ENCODE measurements around the gene DAPK1.
"Not testable (repeated sequence)": the region's sequence is repeated elsewhere in the genome, so short reads cannot be mapped to it uniquely, and the experiment has no call there.

The DAPK1 gene

DNA sequence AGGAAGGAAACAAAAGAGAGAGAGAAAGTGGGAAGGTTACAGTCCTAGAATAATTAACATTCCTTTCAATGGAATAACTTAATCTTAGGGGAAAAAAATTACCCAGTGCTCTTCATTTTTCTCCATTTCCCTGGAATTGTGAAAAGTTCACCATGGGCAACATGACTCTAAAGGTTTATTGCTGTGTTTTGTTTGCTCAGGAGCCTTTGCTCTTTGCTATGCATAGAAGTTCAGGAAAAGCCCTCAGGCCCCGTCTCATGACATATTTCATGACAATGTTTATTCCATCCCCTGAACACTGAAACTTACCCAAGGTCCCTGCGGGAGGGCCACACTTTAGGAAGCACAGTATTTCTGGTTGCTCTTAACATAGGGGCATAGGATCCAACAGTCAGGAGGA lies 218.5 kb downstream of the DAPK1 start:
- DNase-seq (ENCODE audit: low read depth), result no peak

DNA sequence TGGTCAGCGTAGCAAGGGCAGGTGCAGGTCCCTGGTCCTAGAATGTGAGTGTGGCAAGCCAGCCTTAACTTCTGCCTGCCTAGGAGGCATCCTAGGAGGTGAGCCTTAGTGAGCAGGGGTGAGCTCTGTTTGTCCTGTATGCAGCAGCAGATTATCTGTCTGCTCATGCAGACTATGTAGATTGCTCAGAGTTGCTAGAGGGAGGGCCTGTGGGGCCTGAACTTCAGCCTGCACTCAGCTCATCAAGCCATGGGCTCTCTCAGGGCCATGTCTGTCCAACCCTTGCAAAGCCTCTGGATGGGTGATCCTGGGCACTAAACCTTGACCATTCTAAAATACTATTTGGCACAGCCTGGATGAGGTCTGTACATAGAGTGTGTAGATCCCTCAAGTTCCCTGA lies 219.8 kb downstream of the DAPK1 start:
- no peak for DNase-seq (ENCODE audit: low read depth)

DNA sequence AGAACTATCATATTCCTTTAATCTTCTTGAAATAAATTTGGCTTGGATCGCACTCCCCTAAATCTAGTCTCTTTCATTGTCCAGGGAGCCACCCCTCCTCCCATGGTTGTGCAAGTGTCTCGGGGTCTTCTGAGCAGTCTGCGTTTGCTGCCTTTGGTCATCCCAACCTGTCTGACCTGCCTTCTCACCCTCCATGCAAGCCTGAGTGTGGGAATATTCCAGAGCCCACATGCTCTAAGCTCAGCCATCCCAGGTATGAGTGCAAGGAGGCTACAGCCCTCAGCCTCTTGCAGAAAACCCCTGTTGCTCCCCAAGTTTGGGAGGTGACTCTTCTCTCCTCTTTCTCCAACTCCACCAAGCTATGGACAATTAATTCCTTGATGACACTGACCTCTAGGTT lies 220.6 kb downstream of the DAPK1 start:
- DNase-seq (ENCODE audit: low read depth), result no peak

DNA sequence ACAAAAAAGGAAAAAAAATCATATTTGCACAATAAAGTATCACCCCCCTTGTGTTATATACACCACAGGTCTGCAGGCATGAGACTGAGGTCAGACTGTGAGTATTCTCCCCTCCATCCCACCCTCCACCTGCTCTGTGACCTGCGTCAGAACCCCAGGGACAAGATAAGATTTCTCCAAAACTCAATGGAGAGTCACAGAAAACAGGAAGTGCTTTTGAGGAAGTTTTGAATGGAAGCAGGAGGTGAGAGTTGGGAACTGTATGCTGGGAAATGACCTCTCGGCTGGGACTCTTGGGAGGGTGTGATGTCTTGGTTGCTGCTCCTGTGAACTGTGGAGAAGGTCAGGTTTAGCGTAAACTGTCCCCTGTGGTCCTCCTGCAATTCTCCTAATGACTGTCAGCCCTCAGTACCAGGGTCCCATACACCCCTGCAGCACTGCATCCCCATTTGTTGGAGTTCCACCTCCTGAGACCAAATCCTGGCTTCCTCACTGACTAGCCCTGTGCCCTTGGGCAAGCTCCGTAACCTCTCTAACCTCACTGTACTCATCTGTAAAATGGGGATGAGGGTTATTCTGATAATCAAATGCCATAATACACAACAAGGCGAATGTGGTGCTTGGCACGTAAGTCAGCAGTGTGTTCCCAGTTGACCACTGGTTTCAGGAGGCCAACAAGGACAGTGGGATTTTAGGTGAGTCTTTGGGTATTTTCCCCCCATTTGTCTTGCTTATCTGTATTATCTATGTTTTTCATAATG lies 221.4 kb downstream of the DAPK1 start:
- no peak for DNase-seq (ENCODE audit: low read depth)

DNA sequence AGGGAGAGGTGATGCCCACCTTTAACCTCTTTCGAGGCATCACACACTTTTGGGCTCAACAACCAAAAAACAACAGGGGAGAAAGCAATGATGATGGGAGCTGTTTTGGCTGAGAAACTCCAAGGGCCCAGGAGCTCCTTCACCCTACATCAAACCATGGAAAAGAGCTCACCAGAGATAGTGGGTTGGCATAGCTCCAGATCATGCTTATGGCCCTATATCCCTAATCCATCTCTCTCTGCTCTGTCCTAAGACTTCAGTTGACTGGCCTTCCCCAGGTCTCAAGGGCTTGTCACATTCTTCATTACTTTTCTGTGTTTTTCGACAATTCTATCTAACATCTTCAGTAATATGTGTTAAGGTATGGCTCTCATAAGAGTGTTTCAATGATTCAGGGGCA lies 222.5 kb downstream of the DAPK1 start:
- no peak for DNase-seq (ENCODE audit: low read depth)

DNA sequence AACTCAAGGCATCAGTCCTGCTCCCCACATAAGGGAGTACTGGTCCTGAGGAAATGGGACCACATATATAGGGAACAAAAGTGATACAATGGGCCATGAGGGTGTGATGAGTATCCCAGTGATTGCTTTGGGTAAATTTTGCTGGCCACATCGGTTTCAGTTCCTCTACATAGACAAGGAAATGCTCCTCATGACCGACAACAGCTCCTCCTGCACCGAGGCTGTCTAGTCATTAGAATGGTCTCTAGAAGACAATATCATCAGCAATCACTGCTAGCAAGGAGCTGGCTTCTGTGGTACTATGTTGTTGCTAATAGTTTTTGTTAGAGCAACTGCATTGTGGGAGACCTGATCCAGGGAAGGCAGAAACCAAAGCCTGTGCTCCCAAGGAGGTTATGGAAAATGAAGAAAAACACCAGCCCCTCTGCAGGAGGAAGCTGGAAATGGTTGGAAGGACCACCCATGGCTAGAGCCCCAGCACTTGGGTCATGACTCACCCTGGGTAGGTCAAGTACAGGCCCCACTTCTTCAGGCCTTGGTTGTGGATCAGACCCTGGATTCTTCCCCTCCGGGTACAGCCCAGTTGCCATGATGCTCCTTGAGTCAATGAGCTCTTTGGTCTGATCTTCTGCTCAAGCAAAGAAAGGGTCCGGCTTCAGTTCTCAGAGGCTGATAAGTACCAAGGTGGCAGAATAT lies 224.9 kb downstream of the DAPK1 start:
- DNase-seq (ENCODE audit: low read depth), result no peak

DNA sequence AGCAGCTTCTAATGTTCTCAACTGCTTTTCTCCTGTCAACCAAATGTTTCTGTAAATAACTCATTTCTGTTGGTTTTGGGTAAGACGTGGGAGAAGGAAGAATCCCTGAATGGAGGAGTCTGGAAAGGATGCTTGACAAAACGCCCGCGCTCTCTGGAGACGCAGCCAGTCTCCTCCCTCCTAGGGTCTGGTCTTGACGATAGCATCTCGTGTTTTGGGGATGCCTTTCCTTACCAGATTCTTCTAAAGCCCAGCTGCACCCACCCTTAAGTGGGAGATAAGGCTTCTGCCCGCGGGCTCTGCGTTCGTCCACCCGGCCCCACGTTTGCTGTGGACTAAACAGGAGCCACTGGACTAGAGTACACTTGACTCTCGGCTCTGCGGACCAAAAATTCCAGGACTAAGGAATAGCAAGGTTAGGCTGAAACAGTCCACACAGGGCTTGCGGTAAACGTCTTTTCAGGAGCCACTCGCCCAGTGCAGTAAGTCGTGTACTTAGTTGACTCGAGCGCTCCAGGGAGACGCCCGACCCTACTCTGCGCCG lies 227.8 kb downstream of the DAPK1 start:
- peak; percentile 41 for DNase-seq (ENCODE audit: low read depth)

DNA sequence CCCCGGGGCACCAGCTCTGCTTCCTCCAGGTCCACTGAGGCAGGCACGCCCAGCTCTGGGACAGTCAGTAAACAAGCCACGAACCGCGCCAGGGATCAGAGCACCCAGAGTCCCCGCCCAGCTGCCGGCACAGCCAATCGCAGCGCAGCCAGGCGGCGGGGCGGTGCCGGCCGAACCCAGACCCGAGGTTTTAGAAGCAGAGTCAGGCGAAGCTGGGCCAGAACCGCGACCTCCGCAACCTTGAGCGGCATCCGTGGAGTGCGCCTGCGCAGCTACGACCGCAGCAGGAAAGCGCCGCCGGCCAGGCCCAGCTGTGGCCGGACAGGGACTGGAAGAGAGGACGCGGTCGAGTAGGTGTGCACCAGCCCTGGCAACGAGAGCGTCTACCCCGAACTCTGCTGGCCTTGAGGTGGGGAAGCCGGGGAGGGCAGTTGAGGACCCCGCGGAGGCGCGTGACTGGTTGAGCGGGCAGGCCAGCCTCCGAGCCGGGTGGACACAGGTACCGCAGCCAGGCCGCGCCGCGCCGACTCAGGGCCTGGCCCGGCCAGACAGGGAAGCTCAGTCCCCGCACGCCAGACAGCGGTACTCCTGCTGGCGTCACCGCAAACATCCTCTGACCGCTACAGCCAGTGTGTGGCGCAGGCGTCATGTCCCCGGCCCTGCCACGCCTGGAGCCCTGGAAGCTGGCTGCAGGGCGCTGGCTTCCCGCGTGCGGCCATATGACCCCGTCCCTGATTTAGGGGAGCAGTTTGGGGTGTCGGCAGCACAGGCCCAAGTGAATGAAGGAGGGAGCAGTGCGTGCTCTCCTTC lies 228.4 kb downstream of the DAPK1 start, which contains the start of gene CTSL:
TSS of gene CTSL (plus strand) at position 220 of the 810 bp plus-strand sequence. CDS start 1,485 bp downstream, outside the sequence.
- DNase-seq (ENCODE audit: low read depth), result peak; percentile 92

DNA sequence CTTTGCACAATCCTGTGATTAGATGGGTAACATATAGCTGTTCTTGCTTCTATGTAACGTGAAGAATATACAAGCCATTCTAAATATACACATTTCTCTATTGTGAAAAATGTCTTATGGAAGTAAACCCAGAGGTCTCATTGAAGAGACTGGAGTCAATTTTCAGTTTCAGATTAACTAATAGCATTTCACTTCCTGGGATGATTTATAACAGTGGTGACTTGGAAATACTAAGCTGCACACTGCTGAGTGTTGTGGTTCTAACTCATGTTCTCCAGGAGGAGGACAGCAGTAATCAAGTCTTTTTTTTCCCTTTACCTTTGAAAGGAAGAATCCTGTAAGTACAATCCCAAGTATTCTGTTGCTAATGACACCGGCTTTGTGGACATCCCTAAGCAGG lies 231.6 kb downstream of the DAPK1 start:
- DNase-seq (ENCODE audit: low read depth), result no peak

DNA sequence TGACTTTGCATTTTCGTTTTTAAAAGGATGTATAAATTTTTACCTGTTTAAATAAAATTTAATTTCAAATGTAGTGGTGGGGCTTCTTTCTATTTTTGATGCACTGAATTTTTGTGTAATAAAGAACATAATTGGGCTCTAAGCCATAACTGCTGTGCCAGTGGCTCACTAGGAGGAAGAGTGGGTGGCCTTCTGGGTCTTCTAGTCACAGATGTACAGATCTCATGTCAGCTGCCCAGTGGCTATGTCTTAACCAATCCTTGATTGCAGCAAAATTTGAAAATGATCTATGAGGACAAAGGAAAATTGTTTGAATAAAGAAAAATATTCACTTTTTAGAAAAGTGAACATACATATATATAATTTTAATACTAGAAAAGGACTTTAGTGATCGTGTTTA lies 233.7 kb downstream of the DAPK1 start:
- no peak for DNase-seq (ENCODE audit: low read depth)

DNA sequence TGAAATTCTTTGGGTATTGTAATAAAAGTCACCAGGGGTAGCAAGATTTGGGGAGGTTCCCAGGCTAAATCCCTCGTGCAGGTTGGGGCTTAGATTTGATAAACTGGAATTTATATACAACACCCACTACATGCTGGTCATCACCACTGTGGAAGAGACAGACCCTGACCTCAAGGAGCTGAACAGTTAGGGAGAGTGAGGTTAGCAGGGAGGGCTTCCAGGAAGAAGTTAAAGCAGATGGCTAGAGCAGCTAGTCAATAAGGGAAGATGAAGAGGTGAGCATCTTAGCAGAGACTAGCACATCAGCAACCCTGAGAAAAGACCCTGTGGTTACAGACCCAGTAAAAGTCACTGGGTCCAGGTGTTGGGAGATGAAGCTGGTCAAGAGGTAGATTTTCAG lies 234.7 kb downstream of the DAPK1 start:
- DNase-seq (ENCODE audit: low read depth), result no peak

DNA sequence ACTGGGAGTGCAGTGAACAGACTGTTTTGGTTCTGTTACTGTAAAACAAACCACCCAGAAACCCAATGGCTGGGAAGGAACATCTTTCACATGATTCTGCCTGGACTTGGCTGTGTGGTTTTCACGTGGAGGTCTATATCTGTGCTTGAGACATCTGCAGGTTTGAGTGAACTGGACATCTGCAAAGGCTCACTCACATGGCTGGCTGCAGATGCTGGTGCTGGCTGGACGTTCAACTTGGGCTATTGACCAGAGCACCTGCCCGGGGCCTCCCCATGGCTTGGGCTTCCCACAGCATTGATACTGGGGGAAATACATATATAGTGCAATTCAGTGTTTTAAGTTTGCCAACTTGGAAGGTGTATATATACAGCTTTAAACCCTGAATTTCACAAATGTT lies 235.1 kb downstream of the DAPK1 start:
- DNase-seq (ENCODE audit: low read depth), result no peak

DNA sequence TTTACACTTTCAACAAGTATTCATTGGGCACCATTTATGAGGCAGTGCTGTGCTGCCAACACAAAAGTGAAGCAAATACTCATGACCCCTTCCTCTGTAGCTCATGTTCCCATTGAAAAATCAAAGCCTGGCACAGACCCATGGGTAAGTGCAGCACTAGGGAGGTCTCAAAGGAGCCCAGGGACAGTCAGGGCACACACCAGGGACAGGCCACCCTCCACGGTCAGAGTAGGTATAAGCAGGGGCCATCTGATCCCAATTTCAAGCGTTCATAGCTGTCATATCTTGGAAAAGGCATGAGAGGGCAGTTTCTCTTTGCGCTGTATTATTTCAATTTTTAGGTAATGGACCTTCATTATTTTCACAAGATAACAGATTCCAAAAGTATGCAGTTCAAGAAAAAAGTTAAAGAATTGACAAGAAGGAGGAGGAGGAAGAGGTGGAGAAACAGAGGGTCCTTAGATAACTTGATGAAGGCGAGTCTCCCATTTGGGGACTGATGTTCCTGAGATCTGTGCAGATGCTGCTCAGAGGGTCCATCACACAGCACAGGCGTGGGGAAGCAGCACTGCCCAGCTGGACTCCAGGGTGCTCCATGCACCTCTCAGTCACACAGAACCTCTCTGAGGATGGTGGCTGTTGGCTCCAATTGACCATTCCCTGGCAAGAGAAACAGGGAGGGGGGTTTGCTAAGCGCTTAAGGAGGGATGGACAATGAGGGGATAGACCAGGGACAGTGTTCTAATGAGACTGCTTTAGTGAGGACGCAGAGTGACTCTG lies 235.8 kb downstream of the DAPK1 start:
- DNase-seq (ENCODE audit: low read depth), result no peak

DNA sequence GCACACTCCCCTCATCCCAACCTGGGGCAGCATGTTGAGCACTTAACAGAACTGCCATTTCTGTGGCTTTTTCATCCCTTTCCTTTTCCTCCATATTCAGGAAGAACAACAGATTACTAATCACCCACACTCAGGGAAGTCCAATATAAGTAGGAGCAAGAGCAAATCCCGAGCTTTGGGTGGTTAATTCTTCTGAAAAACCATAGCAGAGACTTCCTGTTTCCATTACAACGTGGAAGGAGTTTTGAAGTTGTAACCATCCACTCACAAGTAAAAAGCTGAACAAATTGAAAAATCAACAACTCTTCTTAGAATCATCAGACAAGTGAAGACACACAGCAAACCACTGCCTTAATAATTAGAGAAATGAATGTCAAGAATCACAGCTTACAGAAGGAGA lies 236.4 kb downstream of the DAPK1 start:
- no peak for DNase-seq (ENCODE audit: low read depth)

DNA sequence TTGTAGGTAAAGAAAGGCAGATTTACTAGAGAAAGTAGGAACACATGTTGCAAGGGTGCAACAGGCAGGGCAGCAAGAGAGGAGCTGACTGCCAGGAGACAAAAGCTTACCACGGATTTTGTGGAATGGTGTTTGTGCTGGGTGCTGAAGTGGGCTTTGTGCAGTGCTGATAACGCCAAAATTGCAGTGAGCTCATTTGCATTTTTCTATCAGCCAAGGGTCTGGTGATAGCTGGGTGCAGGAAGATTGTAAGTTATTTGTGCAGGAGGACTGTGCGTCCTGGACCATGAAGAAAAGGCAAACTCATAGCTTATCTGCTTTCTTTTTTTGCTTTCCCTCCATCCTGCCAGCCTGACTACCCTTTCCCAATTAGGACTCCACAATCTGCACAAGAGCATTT lies 241.9 kb downstream of the DAPK1 start:
- no peak for DNase-seq (ENCODE audit: low read depth)

DNA sequence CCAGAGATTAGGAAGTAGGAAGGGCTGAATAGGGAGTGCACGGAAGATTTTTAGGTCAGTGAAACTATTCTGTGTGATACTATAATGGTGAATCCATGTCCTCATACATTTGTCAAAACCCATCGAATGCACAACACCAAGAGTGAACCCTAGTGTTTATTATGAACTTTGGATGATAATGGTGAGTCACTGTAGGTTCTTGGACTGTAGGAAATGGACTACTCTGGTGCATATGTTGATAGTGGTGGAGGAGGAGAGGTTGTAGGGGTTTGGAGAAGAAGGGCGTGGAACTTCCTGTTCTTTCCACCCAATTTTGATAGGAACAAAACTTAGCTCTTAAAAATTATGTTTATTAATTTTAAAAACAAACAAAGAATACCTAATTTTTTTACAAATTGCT lies 242.5 kb downstream of the DAPK1 start:
- no peak for DNase-seq (ENCODE audit: low read depth)

DNA sequence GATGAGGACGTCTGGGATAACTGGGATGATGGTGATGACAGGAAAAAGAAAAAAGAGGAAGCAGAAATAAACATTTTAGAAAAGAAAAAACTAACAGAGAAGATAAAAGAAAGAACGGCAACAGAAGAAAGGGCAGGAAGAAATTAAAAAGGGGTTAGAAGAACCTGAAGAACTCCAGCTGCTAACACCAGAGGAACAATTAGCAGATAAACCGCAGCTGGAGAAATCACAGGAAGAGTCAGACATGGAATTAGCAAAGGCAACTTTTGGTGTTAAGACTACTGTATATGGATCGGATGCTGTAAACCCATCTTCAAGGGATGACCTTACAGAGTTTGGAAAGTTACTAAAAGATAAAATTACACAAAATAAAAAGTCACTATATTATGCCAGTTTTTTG lies 243.7 kb downstream of the DAPK1 start:
- no peak for DNase-seq (ENCODE audit: low read depth)

DNA sequence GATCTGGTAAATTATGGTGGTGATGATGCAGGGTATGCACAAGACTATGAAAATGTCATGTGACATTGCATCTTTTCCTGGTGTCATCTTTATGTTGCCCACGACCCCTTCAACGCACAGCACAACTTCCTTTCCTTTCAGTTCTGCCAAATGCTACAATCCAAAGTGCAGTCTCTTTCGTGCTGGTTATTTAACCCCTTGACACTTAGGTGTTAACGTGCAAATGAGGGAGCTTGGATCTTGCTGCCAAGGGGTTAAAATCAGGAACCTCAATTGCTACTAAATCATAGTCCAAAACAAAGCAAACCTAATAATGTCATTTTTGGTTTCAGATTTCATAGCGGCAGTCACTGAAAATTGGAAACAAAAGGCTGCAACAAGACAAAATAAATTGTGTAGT lies 244.2 kb downstream of the DAPK1 start:
- DNase-seq (ENCODE audit: low read depth), result no peak

DNA sequence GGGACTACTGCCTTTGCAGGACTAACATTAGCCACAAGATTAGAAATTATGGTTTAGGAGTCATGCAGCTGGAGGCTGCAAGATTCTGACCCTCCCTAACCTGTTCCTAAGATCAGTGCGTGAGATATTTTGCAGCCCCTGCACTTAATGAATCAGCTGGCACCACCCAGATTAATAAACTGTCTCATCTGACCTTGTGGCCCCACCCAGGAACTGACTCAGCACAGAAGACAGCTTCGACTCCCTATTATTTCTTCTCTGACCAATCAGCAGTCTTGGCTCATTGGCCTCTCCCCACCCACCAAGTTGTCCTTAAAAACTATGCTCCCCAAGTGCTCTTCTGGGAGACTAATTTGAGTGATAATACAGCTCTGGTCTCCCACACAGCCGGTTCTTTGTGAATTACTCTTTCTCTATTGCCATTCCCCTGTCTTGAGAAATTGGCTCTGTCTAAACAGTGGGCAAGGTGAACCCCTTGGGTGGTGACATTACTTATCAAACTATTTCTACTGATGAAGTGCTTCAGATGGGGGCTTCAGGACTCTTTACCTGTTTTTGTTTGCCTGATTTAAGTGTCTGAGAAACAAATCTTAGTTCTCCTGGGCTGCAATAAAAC lies 245.3 kb downstream of the DAPK1 start:
- DNase-seq (ENCODE audit: low read depth), result peak; percentile 48

DNA sequence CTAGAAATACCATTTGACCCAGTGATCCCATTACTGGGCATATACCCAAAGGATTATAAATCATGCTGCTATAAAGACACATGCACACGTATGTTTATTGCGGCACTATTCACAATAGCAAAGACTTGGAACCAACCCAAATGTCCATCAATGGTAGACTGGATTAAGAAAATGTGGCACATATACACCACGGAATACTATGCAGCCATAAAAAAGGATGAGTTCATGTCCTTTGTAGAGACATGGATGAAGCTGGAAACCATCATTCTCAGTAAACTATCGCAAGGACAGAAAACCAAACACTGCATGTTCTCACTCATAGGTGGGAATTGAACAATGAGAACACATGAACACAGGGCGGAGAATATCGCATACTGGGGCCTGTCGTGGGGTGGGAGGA lies 246.6 kb downstream of the DAPK1 start:
- DNase-seq (ENCODE audit: low read depth), result not testable (repeated sequence)

DNA sequence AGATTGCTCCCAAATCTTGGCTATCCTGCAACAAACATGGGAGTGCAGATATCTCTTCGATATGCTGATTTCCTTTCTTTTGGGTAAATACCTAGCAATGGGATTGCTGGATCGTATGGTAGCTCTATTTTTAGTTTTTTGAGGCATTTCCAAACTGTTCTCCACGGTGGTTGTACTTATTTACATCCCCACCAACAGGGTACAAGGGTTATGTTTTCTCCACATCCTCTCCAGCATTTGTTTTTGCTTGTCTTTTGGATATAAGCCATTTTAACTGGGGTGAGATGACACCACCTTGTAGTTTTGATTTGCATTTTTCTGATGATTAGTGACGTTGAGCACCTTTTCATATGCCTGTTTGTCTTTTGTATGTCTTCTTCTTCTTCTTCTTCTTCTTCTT lies 248.5 kb downstream of the DAPK1 start:
- DNase-seq (ENCODE audit: low read depth), result no peak

All from ELR (cell line).